ENCODE results near the gene SRRM3.

SRRM3 gene

GRCh38 chr7:76206633-76207032, 4.9 kb downstream of the SRRM3 start:
- TF ChIP-seq FOXP2 (optimal IDR thresholded peaks at IDR 0.05; ENCODE audit: borderline replicate concordance, extremely low read depth, extremely low read length, insufficient read depth) (peak; percentile 38), REST (IDR thresholded peaks at IDR 0.05; ENCODE audit: insufficient read depth in 1 of 2, low read depth in 2 of 2, low read length in 2 of 2) (peak in 1 of 2 experiments; percentile 20; a peak in 1 of 4 replicates), SIN3A (IDR thresholded peaks at IDR 0.05; ENCODE audit: borderline replicate concordance, insufficient read depth, low read length) (no peak), POLR2AphosphoS5 (IDR thresholded peaks at IDR 0.05; ENCODE audit: low read depth, low read length) (no peak)

DNA sequence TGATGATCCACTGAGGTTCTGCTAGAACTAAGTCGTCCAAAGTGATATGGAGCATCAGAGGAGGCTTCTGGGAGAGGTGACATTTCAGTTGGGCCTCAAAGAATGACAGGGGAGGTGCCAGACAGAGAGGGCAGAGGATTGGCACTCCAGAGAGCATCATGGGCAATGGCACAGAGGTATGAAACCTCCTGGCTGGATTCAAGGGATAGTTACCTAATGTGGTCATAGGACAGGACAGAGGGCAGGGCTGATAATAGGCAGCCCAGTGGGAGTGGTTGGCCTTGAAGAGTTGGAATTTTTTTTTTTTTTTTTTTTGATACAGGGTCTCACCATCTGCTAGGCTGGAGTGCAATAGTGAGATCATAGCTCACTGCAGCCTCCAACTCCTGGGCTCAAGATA, 7.6 kb downstream of the SRRM3 start:
- no peak for TF ChIP-seq TAF1 (IDR thresholded peaks at IDR 0.05; ENCODE audit: borderline replicate concordance, insufficient read depth, low read length)
- no peak for TF ChIP-seq POLR2AphosphoS5 (IDR thresholded peaks at IDR 0.05; ENCODE audit: low read depth, low read length)
- no peak for TF ChIP-seq FOXP2 (optimal IDR thresholded peaks at IDR 0.05; ENCODE audit: borderline replicate concordance, extremely low read depth, extremely low read length, insufficient read depth)
- no peak for TF ChIP-seq REST (IDR thresholded peaks at IDR 0.05; ENCODE audit: insufficient read depth in 1 of 2, low read depth in 2 of 2, low read length in 2 of 2)
- no peak for TF ChIP-seq SIN3A (IDR thresholded peaks at IDR 0.05; ENCODE audit: borderline replicate concordance, insufficient read depth, low read length)

DNA sequence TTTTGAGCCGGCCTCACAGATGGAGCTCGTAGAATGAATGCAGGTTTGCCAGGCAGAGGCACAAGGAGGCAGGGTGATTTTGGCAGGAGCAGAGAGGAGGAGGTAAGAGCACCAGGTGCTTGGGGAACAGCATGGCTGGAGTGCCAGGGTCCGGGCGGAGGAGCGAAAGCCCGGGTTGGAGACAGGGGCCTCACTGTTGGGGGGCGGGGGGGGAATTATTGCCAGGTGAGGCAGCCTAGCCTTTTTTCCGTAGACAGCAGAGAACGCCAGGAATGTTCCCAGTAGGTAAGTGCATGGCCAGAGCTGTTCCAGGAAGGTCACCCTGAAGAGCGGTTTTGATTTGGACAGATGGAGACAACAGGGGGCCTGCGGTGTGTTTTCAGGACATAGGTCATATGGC, 9.5 kb downstream of the SRRM3 start:
- TF ChIP-seq TAF1 (IDR thresholded peaks at IDR 0.05; ENCODE audit: borderline replicate concordance, insufficient read depth, low read length) (no peak), FOXP2 (optimal IDR thresholded peaks at IDR 0.05; ENCODE audit: borderline replicate concordance, extremely low read depth, extremely low read length, insufficient read depth) (no peak), SIN3A (IDR thresholded peaks at IDR 0.05; ENCODE audit: borderline replicate concordance, insufficient read depth, low read length) (no peak), REST (IDR thresholded peaks at IDR 0.05; ENCODE audit: insufficient read depth in 1 of 2, low read depth in 2 of 2, low read length in 2 of 2) (no peak), POLR2AphosphoS5 (IDR thresholded peaks at IDR 0.05; ENCODE audit: low read depth, low read length) (no peak)

- TF ChIP-seq REST (IDR thresholded peaks at IDR 0.05; ENCODE audit: insufficient read depth in 1 of 2, low read depth in 2 of 2, low read length in 2 of 2) (no peak), TAF1 (IDR thresholded peaks at IDR 0.05; ENCODE audit: borderline replicate concordance, insufficient read depth, low read length) (no peak), FOXP2 (optimal IDR thresholded peaks at IDR 0.05; ENCODE audit: borderline replicate concordance, extremely low read depth, extremely low read length, insufficient read depth) (no peak), SIN3A (IDR thresholded peaks at IDR 0.05; ENCODE audit: borderline replicate concordance, insufficient read depth, low read length) (no peak)
These were observed 14.8 kb downstream of the SRRM3 start for GRCh38 chr7:76216381-76217082.
